ENCODE data around the gene ZFYVE28. TPM values are rescaled to one million over a fixed set of nuclear protein-coding genes. Genes with fewer than 3 reads are reported as not detected.

Gene ZFYVE28
- total and polyA plus RNA-seq, 12 donors: 4.3 to 24.6 (median 16.0) TPM

DNA sequence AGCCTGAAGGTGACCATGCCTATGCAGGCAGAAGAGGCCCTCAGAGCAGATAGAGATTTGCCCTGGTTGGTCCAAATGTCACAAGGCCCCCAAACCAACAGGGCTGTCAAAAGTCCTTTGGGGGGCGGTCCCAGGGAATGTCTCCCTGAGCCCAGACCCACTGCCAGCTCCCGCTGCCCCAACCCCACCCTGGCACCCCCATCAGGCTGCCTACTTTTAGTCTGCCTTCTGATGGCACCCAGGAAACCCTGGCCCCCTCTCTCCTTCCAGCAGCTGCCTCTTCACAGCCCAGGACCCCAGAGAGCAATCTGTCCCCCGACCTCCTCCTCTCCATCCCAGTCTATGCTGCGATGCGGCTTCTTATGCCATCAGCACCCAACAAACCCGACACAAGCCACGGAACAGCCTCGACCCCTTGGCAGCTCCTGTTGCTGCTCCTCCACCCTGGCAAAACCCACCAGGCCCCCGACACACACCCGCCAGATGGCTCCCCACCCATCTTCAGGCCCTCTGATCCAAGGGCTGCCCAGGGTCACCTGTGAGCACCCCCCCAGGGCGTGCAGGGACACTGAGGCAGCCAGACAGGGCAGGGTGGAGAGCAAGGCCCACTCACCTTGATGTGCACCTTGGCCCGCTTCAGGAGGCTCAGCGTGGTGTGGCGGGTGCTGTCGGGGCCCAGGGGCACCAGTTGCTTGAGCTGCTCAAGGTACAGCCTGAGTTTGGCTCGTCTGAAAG lies 166.5 kb downstream of the ZFYVE28 start:
- peaks cover 14 to 27% of the 10 kb centered on the region in 2 donors for H3K4me1 ChIP-seq (replicated peaks in 1 of 2)
- DNase-seq: peak in 1 of 7 donors; percentile 42
- no peak for TF ChIP-seq CTCF (IDR thresholded peaks at IDR 0.05)
- no peak for TF ChIP-seq POLR2A (IDR thresholded peaks at IDR 0.05)
- no peak overlapping the region for H3K4me3 ChIP-seq
- intact Hi-C loops (cut with DNase I): no loop called here
- H3K27me3 ChIP-seq: no peaks in the 10 kb centered on the region
- peaks cover 0 to 77% of the 10 kb centered on the region in 2 donors for H3K36me3 ChIP-seq (replicated peaks in 1 of 2)
- WGBS, 4 donors: 89 to 100% (median 91%) methylated on average over 2 to 16 of the region's 16 CpGs
- no peak overlapping the region for H3K27ac ChIP-seq
- no peaks in the 10 kb centered on the region for H3K9me3 ChIP-seq (replicated peaks in 1 of 3)

DNA sequence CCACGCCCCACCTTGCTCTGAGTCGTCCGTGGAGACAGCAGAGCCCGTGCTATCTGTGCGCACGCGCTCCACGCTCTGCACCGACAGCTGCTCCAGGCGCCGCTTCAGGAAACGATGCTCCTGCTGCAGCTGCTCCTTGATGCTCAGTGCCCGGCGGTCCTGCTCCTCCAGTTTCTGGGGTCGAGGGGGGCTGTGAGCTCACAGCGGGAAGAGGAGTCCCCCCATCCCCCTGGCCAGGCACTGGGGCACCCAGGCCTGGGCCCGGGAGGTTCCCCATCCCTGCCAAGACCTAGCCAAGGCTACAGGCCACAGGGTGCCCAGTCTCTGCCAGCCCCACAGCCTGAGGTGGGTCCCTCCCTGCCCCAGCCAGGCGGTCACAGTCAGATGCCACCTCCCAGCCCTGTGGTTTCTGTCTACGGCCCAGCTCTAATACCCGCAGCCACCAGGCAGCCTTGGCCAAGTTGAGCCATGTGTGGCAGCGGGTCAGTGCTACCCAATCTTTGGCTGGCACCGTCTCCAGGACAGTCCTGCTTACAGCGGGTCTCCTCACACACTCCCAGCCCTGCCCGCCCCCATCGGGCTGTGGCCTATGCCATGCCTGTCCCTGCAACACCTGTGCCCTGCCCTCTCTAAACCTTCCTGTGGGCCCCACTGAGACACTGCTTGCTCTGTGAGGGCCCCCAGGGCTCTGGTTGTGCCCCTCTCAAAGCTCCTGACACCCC lies 167.2 kb downstream of the ZFYVE28 start:
- intact Hi-C loops (cut with DNase I): no loop called here
- H3K36me3 ChIP-seq (replicated peaks in 1 of 2): peaks cover 0 to 77% of the 10 kb centered on the region in 2 donors
- DNase-seq: peak in 4 of 7 donors; percentile 1 to 22 (median 15)
- H3K4me1 ChIP-seq (replicated peaks in 1 of 2): peaks cover 6 to 20% of the 10 kb centered on the region in 2 donors
- no peaks in the 10 kb centered on the region for H3K9me3 ChIP-seq (replicated peaks in 1 of 3)
- H3K27me3 ChIP-seq: no peaks in the 10 kb centered on the region
- H3K4me3 ChIP-seq: no peak overlapping the region
- 91 to 100% (median 96%) methylated on average over 1 to 25 of the region's 25 CpGs for WGBS, 4 donors
- TF ChIP-seq CTCF (IDR thresholded peaks at IDR 0.05) (no peak), POLR2A (IDR thresholded peaks at IDR 0.05) (no peak)
- no peak overlapping the region for H3K27ac ChIP-seq

GRCh38 chr4:2250357-2251072 lies 167.9 kb downstream of the ZFYVE28 start:
- Histone ChIP-seq H3K36me3 (replicated peaks in 1 of 2) (peaks cover 0 to 77% of the 10 kb centered on the region in 2 donors), H3K4me3 (no peak overlapping the region), H3K4me1 (replicated peaks in 1 of 2) (peaks cover 0 to 18% of the 10 kb centered on the region in 2 donors), H3K9me3 (replicated peaks in 1 of 3) (no peaks in the 10 kb centered on the region), H3K27me3 (no peaks in the 10 kb centered on the region), H3K27ac (no peak overlapping the region)
- TF ChIP-seq POLR2A (IDR thresholded peaks at IDR 0.05) (no peak), CTCF (IDR thresholded peaks at IDR 0.05) (no peak)
- DNase-seq: peak in 1 of 7 donors; percentile 11
- intact Hi-C loops (cut with DNase I): no loop called here
- 88 to 93% (median 91%) methylated on average over 14 to 30 of the region's 30 CpGs for WGBS, 4 donors

Data from adrenal gland (tissue), 12 donors.